ENCODE results near the gene KIRREL3. TPM values are rescaled to one million over a fixed set of nuclear protein-coding genes. Genes with fewer than 3 reads are reported as not detected.

The KIRREL3 gene
- polyA plus RNA-seq, 1 experiment = 2.3 TPM

DNA sequence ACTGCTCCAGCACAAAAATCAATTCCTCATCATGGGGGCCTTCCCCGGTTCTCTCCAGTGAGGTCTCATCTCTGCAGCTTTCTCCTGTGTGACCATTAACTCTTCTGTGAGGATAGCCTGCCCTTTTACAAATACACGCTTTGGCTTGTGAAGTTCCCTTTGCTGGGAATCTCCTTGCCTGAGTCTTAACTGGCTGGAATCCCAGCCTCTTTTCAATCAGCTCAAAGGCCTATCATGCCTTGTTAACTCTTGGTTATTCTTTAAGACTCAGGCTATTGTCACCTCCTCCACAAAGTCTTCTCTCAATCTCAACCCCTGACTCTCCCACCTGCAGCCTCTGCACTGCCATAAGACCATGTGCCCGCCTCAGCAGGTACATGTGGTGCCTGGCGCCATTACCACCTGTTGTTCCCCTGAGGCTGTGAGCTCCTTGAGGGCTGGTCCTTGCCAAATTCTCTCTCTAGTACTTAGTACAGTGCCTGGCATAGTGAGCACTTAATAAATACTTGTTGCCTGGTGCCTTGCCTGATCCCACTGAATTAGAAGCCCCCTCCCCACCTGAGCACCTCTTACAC lies 516.9 kb downstream of the KIRREL3 start:
- no peak for TF ChIP-seq CTCF (IDR thresholded peaks at IDR 0.05; ENCODE audit: low read depth, low read length)
- Histone ChIP-seq H3K9me3 (ENCODE audit: control insufficient read depth, insufficient read depth, low read length) (peaks cover 4% of the 10 kb centered on the region), H3K27me3 (ENCODE audit: control insufficient read depth, insufficient read depth, low read length) (no peaks in the 10 kb centered on the region), H3K27ac (ENCODE audit: low read depth, low read length) (peak overlapping the region; percentile 82), H3K4me3 (ENCODE audit: low read depth, low read length) (no peak overlapping the region)
- CTCF ChIA-PET = interaction anchor here (0.5 to 2.8 kb wide), 3 partner anchors 43 to 173 kb away, joined by 4 to 15 read pairs (median 6); no protein-coding TSS in a partner anchor
- no peak for DNase-seq (ENCODE audit: low read depth, low spot score)
- POLR2A ChIA-PET = interaction anchor here (1.0 kb wide), 1 partner anchor 166 kb away, joined by 3 read pairs; no protein-coding TSS in a partner anchor

DNA sequence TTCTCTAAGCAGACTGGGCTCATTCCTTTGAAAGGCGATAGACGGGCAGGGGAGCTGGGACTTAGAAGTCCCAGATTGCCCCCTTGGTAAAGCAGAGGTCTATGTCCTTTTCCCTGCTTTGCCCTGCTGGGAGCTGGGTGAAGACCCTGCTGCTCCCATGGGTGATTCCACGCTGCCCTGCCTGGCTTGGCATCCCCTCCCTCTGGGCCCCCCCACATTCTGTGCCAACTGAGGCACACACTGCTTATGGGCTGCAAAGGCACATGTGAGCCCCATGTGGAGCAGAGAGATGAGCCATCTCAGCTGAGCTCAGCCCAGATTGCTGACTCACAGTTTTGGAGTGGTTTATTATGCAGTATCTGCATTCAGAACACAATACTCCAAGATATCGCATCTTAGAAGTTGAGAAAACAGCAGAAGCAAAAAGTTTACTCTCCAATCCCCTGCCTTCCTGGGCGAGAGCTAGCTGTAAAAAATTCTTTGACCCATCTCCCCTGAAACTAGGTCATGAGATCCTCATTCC lies 517.9 kb downstream of the KIRREL3 start:
- CTCF ChIA-PET = interaction anchor here (0.7 to 3.6 kb wide), 4 partner anchors 42 to 170 kb away, joined by 3 to 163 read pairs (median 5); no protein-coding TSS in a partner anchor
- peaks cover under 1% of the 10 kb centered on the region for H3K27me3 ChIP-seq (ENCODE audit: control insufficient read depth, insufficient read depth, low read length)
- no peak for TF ChIP-seq CTCF (IDR thresholded peaks at IDR 0.05; ENCODE audit: low read depth, low read length)
- DNase-seq (ENCODE audit: low read depth, low spot score) = no peak
- no peak overlapping the region for H3K4me3 ChIP-seq (ENCODE audit: low read depth, low read length)
- no peak overlapping the region for H3K27ac ChIP-seq (ENCODE audit: low read depth, low read length)
- POLR2A ChIA-PET = no interaction called here
- peaks cover 4% of the 10 kb centered on the region for H3K9me3 ChIP-seq (ENCODE audit: control insufficient read depth, insufficient read depth, low read length)

DNA sequence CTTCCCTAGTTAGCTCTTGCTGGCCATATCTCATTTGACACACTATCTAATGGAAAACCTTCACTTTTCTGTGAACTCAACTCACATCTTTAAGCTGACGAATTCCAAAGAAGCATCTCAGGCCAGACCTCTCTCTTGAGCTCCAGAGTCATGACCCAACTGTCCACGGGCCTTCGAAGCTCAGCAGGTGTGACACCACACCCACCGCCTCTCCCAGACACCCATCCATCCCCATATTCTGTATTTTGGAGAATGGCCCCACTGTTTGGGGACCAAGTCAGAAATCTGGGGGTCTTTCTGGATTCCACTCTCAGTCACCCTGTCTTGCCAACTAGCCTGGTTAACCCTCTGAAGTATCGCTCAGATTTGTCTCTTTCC lies 519.3 kb downstream of the KIRREL3 start:
- Histone ChIP-seq H3K9me3 (ENCODE audit: control insufficient read depth, insufficient read depth, low read length) (peaks cover 4% of the 10 kb centered on the region), H3K27ac (ENCODE audit: low read depth, low read length) (no peak overlapping the region), H3K27me3 (ENCODE audit: control insufficient read depth, insufficient read depth, low read length) (peaks cover 4% of the 10 kb centered on the region), H3K4me3 (ENCODE audit: low read depth, low read length) (no peak overlapping the region)
- CTCF ChIA-PET = interaction anchor here (0.5 to 3.6 kb wide), 79 partner anchors 8 to 1465 kb away, joined by 3 to 163 read pairs (median 5); partner anchors contain the start of genes DCPS and ST3GAL4
- POLR2A ChIA-PET = interaction anchor here (0.7 to 1.3 kb wide), 3 partner anchors 163 to 558 kb away, joined by 3 to 9 read pairs (median 3); no protein-coding TSS in a partner anchor
- no peak for TF ChIP-seq CTCF (IDR thresholded peaks at IDR 0.05; ENCODE audit: low read depth, low read length)
- DNase-seq (ENCODE audit: low read depth, low spot score) = no peak

GRCh38 chr11:126480410-126481302 lies 519.9 kb downstream of the KIRREL3 start:
- DNase-seq (ENCODE audit: low read depth, low spot score) = peak; percentile 83
- peaks cover 4% of the 10 kb centered on the region for H3K27me3 ChIP-seq (ENCODE audit: control insufficient read depth, insufficient read depth, low read length)
- H3K27ac ChIP-seq (ENCODE audit: low read depth, low read length) = peak overlapping the region; percentile 82
- H3K9me3 ChIP-seq (ENCODE audit: control insufficient read depth, insufficient read depth, low read length) = peaks cover 4% of the 10 kb centered on the region
- POLR2A ChIA-PET = interaction anchor here (0.6 to 1.3 kb wide), 5 partner anchors 35 to 559 kb away, joined by 3 to 13 read pairs (median 8); no protein-coding TSS in a partner anchor
- H3K4me3 ChIP-seq (ENCODE audit: low read depth, low read length) = peak overlapping the region; percentile 25; the same call in 1 of the 2 replicates
- CTCF ChIA-PET = interaction anchor here (0.5 to 3.6 kb wide), 98 partner anchors 9 to 1438 kb away, joined by 3 to 163 read pairs (median 4); partner anchors contain the start of genes DCPS and ST3GAL4
- peak; percentile 94 for TF ChIP-seq CTCF (IDR thresholded peaks at IDR 0.05; ENCODE audit: low read depth, low read length)
